Epidermal melanocyte (primary cell): Measurements from ENCODE around the gene CD79A.
"Not testable (repeated sequence)": the region's sequence is repeated elsewhere in the genome, so short reads cannot be mapped to it uniquely, and the experiment has no call there.

ENCODE experiments used
- DNase-seq: peaks from one replicate; pipeline ENCODE4 v3.0.0; 2011; ENCODE audit warnings: low spot score; ENCODE audit not compliant: insufficient read length

CD79A gene

GRCh38 chr19:41862445-41862986, 14.6 kb upstream of the CD79A start:
- DNase-seq, result no peak

DNA sequence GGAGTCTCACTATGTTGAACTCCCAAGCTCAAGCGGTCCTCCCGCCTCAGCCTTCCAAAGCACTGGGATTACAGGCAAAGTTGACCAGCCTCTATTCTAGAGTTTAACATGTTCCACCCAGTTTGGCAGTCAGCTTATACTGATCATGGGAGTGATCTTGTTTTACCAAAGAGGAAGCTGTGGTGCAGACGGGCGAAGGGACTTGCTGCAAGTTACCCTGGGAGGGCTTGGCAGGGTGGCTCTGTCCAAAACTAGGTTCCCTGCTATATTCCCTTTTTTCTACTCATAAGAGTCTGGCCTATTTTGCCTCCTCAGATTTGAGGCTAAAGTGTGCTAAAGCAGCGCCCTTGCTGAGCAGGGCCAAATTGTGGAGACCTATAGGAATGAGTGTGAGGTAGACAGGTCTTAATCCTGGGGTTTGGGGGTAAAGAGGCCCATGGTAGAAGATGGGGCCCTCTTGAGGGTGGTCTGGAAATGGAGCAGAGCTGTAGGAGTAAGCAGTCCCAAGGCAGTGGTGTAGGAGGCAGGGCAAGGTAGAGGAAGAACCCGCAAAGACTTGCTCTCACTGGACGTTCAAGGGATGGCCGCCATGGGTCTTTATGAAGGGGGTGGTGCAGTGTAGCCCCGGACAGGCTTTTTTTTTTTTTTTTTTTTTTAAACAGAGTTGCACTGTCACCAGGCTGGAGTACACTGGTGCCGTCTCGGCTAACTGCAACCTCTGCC, 13.7 kb upstream of the CD79A start:
- no peak for DNase-seq

GRCh38 chr19:41864374-41864773, 12.7 kb upstream of the CD79A start:
- no peak for DNase-seq

DNA sequence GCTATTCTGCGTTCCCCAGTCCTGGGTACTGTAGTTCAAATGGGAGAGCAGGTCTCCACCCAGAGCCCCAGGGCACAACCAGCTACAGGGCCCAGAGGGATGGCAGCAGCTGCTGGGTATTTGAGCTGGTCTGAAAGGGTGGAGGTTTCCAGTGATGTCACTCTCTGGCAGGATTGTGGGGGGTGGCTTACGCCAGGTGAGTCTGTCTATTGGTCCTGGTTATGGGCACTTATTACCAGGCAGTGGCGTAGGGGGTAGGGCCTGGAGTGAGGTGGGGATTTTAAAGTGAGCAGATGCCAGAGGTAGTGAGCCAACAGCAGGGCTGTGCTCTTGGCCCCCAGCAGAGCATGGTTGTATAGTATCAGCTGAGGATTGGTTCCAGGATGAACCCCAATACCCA, 10.8 kb upstream of the CD79A start:
- DNase-seq, result no peak

DNA sequence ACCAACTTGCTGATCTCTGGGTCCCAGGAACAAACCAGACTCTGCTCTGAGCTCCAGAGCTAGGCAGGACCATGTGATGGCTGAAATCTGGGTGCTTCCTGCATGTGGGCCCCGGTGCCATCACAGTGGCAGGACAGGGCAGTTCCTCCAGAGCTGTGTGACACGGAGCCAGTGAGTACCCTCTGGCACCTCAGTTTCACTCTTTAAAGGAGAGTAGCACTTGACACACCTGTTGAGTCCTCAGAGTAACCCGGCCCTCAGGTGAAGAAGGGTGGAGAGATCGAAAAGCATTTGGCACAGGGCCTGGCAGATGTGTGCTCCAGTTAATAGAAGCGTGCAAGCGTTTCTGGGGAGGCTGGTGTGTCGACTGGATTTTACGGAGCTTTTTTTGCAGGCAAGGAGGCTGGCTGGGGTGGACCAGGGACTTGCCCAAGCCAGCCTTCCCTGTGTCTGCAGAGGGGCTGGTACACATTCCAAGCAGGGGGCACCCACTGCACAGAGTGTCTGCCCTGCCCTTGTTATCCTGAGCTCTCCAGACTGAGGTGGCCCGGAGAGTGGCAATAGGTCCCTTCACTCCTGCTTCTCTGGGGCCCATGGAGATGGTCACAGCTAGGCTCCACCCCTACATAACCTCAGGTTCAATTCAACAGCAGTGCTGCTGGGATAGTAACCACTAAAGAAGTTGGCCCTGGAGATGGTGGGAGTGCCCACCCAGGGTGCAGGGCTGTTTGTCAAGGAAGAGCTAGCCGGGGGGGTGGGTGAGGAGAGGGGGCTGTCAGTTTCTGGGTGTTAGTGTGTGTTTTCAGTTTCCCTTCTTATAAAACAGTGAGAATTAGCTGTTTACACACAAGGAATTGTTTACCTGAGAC, 8.7 kb upstream of the CD79A start:
- DNase-seq, result no peak

GRCh38 chr19:41868989-41869300, 8.1 kb upstream of the CD79A start:
- DNase-seq, result no peak

DNA sequence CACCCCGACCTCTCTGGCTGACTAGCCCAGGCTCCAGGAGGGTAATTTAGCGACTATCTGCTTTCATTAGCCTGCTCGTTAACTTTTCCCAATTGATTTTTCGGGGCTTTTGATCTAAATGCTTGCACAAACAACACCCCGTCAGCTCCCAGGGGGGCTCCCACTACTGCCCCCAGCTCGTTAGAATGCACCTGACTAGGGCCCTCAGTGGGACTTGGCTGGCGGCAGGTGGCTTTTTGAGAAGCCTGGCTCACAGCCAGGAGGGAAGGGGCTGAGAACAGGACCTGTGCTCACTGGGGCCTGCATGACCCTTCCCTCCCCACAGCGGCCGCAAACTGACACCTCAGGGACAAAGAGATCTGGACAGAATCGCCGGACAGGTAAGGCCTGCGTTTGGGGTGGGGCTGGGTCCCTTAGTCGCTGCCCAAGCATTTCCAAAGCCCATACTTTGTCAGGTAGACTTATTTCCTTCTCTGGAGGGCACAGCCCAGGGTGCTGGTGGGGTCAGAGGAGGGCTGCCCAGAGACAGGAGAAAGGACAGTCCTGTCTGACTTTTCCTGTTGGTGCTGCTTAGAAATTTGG, 7.6 kb upstream of the CD79A start:
- no peak for DNase-seq

- no peak for DNase-seq
These were observed 6.6 kb upstream of the CD79A start for GRCh38 chr19:41870401-41870873.

DNA sequence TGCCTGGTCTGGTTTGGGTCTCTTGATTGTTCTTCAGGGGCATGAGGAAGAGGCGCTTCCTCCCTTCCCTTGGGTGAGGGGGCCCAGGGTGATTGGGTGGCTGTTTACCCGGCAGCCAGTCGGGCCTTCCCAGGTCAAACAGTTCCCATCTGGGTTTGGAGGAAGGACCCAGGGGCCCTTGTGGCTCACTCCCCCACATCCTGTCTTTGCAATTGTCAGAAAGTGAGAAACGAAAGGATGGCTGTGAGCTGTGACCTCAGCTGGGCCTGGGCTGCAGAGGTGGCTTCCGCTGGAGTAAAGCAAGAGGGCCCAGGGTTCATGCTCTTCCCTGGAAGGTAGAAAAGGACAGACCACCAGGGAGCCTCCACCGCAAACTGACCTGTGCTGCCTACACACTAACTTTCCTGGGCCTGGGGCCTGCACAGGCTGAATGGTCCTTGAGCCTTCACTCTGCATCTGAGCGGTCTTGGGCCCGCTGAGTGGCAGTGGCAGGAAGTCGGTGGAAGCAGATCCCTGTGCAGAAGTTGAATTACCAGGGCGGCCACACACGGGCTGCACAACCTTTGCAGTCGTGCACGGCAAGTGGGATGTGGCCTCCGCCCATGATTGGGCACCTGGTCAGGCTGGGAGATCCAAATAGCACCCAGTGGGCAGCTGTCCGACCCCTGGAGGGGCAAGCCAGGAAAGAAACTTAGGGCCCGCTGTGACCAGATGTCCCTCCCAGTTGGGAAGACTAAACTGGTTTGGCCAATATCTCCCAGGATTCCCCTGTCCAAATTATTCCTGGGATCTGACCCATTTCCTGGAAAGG, 5.3 kb upstream of the CD79A start:
- DNase-seq, result no peak

DNA sequence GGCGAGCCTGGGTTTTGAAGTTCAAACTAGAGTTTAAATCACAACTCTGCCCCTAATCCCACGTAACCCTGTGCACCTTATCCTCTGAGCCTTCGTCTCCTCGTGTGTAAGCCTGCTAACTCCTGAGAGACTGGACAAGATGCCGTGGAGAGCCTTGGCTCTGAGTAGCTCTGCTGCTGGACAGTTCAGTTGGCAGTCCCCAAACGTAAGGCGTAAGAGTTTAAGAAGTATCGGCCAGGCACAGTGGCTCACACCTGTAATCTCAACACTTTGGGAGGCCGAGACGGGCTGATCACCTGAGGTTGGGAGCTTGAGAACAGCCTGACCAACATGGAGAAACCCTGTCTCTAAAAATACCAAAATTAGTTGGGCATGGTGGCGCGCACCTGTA, 4.7 kb upstream of the CD79A start:
- no peak for DNase-seq

DNA sequence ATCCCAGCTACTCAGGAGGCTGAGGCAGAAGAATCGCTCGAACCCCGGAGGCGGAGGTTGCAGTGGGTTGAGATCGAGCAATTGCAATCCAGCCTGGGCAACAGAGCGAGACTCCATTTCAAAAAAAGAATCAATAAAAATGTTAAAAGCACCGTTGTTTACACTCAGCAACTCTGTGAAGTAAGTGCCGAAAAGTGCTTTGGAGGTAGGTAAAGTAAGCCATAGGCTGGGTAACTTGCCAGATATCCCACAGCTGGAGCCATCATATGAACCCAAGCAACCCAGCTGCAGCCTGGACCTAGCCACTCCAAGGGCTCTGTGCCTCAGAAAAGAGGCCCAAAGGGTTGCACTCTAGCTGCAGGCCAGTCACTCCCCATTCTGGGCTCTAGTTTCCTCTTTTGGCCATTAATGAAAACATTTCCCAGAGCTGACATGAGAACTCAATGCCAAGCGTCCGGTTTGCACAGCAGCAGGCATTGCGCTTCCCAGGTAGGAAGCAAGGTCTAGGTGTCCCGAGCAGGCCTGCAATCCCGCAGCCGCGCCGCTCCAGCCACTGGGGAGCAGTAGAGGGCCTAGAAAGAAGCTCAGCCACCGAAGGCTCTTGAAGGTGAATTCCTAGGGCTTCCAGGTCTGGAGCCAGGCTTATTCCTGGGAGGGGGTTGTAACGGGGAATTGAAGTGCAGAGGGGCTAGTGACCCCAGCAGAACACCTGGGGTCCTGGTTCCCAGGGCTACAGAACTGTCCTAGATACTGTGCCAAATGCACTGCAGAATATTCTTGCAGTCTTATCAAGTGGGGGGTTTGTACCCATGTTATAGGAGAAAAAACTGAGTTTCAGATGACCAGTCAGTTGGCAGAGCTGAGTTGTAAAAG, 4.1 kb upstream of the CD79A start:
- no peak for DNase-seq

DNA sequence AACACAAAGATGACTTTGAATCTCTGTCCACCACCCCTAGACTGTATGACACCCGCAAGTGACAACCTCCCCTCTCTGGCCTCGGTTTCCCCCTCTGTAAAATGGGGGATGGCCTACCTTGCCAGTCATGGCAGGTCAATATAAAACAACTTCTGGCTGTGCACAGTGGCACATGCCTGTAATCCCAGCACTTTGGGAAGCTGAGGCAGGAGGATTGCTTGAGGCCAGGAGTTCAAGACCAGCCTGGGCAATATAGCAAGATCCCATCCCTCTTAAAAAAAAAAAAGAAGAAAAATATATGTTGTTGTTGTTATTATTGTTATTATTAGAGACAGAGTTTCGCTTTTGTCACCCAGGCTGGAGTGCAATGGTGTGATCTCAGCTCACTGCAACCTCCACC, 1.1 kb upstream of the CD79A start:
- DNase-seq, result not testable (repeated sequence)

DNA sequence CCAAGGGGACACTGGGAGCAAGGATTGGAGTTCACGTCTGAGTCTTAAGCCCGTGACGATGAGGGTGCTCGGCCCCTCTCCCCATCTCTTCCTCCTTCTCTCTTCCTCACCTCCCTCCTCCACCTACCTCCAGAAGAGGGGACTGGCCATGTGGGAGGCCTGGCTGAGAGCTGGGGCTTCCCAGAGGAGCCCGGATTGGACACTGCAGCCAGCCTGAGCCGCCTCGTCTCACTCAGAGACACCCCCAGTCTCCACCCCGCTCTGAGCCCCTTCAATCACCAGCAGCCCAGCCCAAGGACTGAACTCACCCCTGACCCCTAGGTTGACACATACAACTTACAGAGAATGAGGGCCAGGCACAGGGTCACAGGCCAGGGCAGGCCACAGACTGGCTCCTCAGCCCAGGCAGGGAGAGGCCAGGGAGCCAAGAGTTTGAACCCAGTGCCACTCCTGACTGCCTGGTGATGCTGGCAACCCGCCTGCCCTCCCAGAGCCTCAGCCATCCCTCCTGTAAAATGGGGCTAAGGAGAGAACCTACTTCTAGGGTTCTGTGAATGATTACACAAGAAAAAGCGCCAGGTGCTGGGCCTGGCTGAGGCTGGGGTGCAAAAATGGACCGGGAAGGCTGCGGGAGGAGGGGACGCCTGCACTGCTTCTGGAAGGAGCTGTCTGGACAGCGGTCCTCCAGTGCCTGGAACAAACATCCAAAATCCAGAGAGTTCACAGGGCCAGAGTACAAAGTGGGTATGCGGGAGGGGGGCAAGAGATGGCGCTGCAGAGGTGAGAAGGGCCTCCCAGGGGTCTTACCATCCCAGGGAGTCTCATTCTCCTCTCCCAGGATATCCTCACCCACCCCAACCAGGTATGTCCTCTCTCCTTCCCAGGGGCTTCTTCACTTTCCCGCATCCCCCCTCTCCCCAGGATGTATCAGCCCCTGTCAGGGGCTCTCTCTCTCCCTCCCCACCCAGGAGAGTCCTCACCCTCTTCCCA, 1.1 kb downstream of the CD79A start:
- DNase-seq, result no peak

- DNase-seq, result no peak
These were observed 2.0 kb downstream of the CD79A start for GRCh38 chr19:41879080-41879479.

DNA sequence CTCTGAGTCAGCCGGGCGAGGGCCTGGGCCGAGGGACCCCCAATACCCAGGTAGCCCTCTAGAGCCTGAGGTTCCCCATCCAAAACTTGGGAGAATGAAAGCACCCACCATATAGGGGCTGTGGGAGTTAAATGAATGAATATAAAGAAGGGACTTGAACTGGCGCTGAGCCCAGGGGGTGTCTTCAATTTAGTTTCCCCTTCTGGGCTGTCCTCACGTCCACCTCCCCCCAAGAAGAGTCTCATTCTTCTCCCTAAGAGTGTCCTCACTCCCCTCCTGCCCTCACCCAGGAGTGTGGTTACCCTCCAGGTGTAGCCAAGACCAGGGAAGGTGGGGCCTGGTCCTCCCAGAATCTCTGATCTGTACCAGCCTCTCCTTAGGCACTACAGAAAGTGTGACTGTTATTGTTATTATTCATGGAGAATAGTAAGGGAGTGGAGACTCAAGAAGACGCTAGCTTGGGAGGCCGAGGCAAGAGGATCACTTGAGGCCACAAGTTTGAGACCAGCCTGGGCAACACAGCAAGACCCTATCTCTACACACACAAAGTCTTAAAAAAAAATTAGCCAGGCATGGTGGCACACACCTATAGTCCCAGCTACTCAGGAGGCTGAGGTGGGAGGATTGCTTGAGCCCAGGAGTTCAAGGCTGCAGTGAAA, 2.7 kb downstream of the CD79A start:
- DNase-seq, result no peak

DNA sequence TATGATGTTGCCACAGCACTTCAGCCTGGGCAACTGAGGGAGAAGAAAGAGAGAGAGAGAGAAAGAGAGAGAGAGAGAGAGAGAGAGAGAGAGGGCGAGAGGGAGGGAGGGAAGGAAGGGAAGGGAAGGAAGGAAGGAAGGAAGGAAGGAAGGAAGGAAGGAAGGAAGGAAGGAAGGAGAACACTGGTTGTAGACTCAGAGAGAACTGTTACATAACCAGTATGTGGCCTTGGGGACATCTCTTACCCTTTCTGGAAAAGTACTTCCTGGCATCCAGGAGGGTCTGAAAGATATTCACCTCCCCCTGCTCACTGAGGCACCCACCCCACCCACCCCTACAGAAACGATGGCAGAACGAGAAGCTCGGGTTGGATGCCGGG, 3.2 kb downstream of the CD79A start:
- DNase-seq, result no peak

DNA sequence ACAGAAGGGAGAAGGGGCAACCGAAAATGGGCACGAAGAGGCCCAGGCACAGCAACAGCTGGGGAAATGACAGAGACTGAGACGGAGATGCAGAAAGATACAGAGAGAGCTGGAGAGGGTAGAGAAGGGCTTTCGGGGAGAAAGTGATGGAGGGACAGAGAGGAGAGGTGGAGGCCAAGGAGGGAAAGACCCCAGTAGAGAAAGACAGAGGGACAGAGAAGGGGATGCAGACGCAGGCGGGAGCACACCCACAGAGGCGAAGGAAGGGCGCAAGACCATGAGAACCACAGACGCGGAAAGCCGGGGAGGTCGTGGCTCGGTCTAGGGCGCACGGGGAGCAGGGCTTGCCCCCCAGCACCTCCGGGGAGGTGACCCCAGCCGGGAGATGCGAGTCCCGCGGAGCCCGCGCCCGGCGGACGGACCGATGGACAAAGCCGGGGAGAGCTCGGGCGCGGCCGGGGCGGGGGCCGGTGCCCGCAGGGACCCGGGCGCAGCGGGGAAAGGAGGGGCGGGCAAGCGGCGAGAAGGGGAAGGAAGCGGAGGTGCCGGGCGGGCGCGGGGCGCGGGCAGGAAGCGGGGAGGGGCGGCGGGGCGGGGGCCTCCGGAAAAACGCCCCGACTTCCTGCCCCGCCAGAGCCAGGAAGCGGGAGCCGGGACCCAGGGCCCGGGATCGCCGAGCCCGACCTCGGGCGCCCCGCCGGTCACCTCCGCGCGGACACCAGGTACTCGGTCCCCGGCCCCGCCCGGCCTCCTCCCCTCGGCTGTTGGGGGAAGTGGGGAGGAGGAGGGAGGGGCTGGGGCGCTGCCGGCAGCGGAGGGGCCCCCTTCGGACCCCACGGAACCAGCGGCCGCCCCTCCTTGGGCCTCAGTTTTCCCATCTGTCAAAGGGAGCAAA, 5.7 kb downstream of the CD79A start, which contains the start of gene ARHGEF1:
TSS of gene ARHGEF1 (plus strand) at position 617 of the 895 bp plus-strand sequence. CDS start 4,899 bp downstream, outside the sequence.
- peak; percentile 46 for DNase-seq

- no peak for DNase-seq
These were observed 6.4 kb downstream of the CD79A start for GRCh38 chr19:41883463-41883820.
